Peyer's patch (tissue), 4 donors: ENCODE measurements around the gene LRRC4B.

Source experiments
- POLR2A ChIP-seq, 2 donors: fragments of 450-650 bp; IDR thresholded peaks; one replicate each; pipeline ENCODE4 v1.5.1; 2017; ENCODE audit warnings: antibody characterized with exemption in 2 of 2, mild to moderate bottlenecking in 2 of 2, moderate library complexity in 2 of 2
- TF ChIP-seq, protein P1 (sequence below), 6 experiments: fragments of 450-650 bp in 4 of 6; fragments of 200-600 bp in 2 of 6; sonication (generic) in 1 of 6; IDR thresholded peaks; one replicate each; pipeline ENCODE4 v1.5.1; 2017 to 2019; ENCODE audit warnings: antibody characterized with exemption in 6 of 6, mild to moderate bottlenecking in 3 of 6, moderate library complexity in 1 of 6

DNA sequence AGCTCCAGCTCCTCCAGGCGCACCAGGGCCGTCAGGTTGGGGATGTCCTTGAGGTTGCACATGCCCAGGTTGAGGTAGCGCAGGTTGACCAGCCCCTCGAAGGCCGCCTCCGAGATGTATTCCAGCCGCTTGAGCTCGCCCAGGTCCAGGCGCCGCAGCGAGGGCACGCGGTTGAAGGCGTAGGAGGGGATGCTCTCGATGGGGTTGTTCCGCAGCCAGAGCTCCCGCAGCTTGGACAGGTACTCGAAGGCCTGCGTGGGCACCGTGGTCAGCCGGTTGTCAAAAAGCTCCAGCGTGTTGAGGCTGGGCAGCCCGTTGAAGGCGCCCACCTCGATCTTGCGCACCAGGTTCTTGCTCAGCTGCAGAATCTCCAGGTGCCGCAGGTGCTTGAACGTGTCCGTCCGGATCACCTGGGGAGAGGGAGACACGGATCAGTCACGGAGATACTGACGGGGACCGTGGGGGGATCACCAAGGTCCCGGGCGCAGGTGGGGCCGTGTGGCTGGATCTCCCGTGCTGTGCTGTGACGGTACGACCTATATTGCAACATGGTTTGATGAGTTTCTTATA is 49.1 kb downstream of the LRRC4B start:
- TF ChIP-seq, protein P1, sequence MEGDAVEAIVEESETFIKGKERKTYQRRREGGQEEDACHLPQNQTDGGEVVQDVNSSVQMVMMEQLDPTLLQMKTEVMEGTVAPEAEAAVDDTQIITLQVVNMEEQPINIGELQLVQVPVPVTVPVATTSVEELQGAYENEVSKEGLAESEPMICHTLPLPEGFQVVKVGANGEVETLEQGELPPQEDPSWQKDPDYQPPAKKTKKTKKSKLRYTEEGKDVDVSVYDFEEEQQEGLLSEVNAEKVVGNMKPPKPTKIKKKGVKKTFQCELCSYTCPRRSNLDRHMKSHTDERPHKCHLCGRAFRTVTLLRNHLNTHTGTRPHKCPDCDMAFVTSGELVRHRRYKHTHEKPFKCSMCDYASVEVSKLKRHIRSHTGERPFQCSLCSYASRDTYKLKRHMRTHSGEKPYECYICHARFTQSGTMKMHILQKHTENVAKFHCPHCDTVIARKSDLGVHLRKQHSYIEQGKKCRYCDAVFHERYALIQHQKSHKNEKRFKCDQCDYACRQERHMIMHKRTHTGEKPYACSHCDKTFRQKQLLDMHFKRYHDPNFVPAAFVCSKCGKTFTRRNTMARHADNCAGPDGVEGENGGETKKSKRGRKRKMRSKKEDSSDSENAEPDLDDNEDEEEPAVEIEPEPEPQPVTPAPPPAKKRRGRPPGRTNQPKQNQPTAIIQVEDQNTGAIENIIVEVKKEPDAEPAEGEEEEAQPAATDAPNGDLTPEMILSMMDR (IDR thresholded peaks at IDR 0.05): no peak
- no peak for TF ChIP-seq POLR2A (IDR thresholded peaks at IDR 0.05)
